ENCODE data around the gene IGF2. TPM values are rescaled to one million over a fixed set of nuclear protein-coding genes. Genes with fewer than 3 reads are reported as not detected.

IGF2 gene
- total and polyA plus RNA-seq, 9 donors: 21.7 to 412 (median 135) TPM

GRCh38 chr11:2120359-2121100, 18.7 kb downstream of the IGF2 start:
- WGBS, 3 donors: 37 to 49% (median 40%) methylated on average over 20 to 23 of the region's 23 CpGs
- Histone ChIP-seq H3K9me3 (no peaks in the 10 kb centered on the region), H3K36me3 (no peaks in the 10 kb centered on the region), H3K27ac (no peak overlapping the region), H3K4me3 (no peak overlapping the region), H3K4me1 (ENCODE audit: insufficient read depth) (peaks cover 2% of the 10 kb centered on the region), H3K27me3 (no peaks in the 10 kb centered on the region)
- TF ChIP-seq EP300 (IDR thresholded peaks at IDR 0.05) (no peak), POLR2A (IDR thresholded peaks at IDR 0.05) (no peak), CTCF (IDR thresholded peaks at IDR 0.05) (no peak)
- intact Hi-C loops (cut with DNase I): no loop called here
- DNase-seq: no peak

- Histone ChIP-seq H3K27me3 (no peaks in the 10 kb centered on the region), H3K36me3 (no peaks in the 10 kb centered on the region), H3K4me3 (no peak overlapping the region), H3K9me3 (no peaks in the 10 kb centered on the region), H3K27ac (no peak overlapping the region), H3K4me1 (ENCODE audit: insufficient read depth) (peaks cover 4% of the 10 kb centered on the region)
- intact Hi-C loops (cut with DNase I): no loop called here
- TF ChIP-seq POLR2A (IDR thresholded peaks at IDR 0.05): no peak
- no peak for TF ChIP-seq EP300 (IDR thresholded peaks at IDR 0.05)
- no peak for TF ChIP-seq CTCF (IDR thresholded peaks at IDR 0.05)
- 62 to 77% (median 68%) methylated on average over 4 of the region's 4 CpGs for WGBS, 3 donors
- DNase-seq: no peak
Measured at GRCh38 chr11:2118677-2119076, 20.5 kb downstream of the IGF2 start.

GRCh38 chr11:2116680-2117079, 22.5 kb downstream of the IGF2 start:
- intact Hi-C loops (cut with DNase I): no loop called here

GRCh38 chr11:2115308-2115707, 23.9 kb downstream of the IGF2 start:
- Histone ChIP-seq H3K4me1 (ENCODE audit: insufficient read depth) (peaks cover 2% of the 10 kb centered on the region), H3K27me3 (no peaks in the 10 kb centered on the region), H3K4me3 (no peak overlapping the region), H3K27ac (no peak overlapping the region), H3K9me3 (no peaks in the 10 kb centered on the region), H3K36me3 (no peaks in the 10 kb centered on the region)
- TF ChIP-seq CTCF (IDR thresholded peaks at IDR 0.05) (no peak), POLR2A (IDR thresholded peaks at IDR 0.05) (no peak), EP300 (IDR thresholded peaks at IDR 0.05) (no peak)
- WGBS, 3 donors: 93 to 95% (median 95%) methylated on average over 12 of the region's 12 CpGs
- intact Hi-C loops (cut with DNase I): no loop called here
- DNase-seq: no peak

More at GRCh38 chr11:2116680-2117079, 22.5 kb downstream of the IGF2 start:
- DNase-seq: no peak
- Histone ChIP-seq H3K36me3 (no peaks in the 10 kb centered on the region), H3K9me3 (no peaks in the 10 kb centered on the region), H3K4me1 (ENCODE audit: insufficient read depth) (peaks cover 2% of the 10 kb centered on the region), H3K4me3 (no peak overlapping the region), H3K27ac (no peak overlapping the region), H3K27me3 (no peaks in the 10 kb centered on the region)
- 86 to 89% (median 87%) methylated on average over 1 of the region's 1 CpG for WGBS, 3 donors
- TF ChIP-seq EP300 (IDR thresholded peaks at IDR 0.05) (no peak), CTCF (IDR thresholded peaks at IDR 0.05) (no peak), POLR2A (IDR thresholded peaks at IDR 0.05) (no peak)
